ENCODE results near the gene NUP214. TPM values are rescaled to one million over a fixed set of nuclear protein-coding genes. Genes with fewer than 3 reads are reported as not detected.

Gene NUP214
- total RNA-seq, 1 donor from 2014 or later: 56.5 TPM

- Mint-ChIP-seq H3K27me3 (ENCODE audit: unreplicated experiment) (peaks cover 2% of the 10 kb centered on the region), H3K4me3 (ENCODE audit: unreplicated experiment) (no peak overlapping the region), H3K4me1 (ENCODE audit: low read depth, unreplicated experiment) (peaks cover 2% of the 10 kb centered on the region), H3K9me3 (ENCODE audit: unreplicated experiment) (peaks cover 4% of the 10 kb centered on the region), H3K27ac (ENCODE audit: unreplicated experiment) (no peak overlapping the region), H3K36me3 (ENCODE audit: unreplicated experiment) (no peaks in the 10 kb centered on the region)
- DNase-seq: no peak
- TF ChIP-seq CTCF (IDR thresholded peaks at IDR 0.05; ENCODE audit: partially characterized antibody, unreplicated experiment): no peak
Measured at GRCh38 chr9:131103535-131103934, 21.9 kb upstream of the NUP214 start.

- H3K27ac Mint-ChIP-seq (ENCODE audit: unreplicated experiment): no peak overlapping the region
- no peaks in the 10 kb centered on the region for H3K36me3 Mint-ChIP-seq (ENCODE audit: unreplicated experiment)
- H3K27me3 Mint-ChIP-seq (ENCODE audit: unreplicated experiment): peaks cover 2% of the 10 kb centered on the region
- H3K4me1 Mint-ChIP-seq (ENCODE audit: low read depth, unreplicated experiment): peaks cover under 1% of the 10 kb centered on the region
- H3K9me3 Mint-ChIP-seq (ENCODE audit: unreplicated experiment): peaks cover 4% of the 10 kb centered on the region
- DNase-seq: no peak
- no peak overlapping the region for H3K4me3 Mint-ChIP-seq (ENCODE audit: unreplicated experiment)
- TF ChIP-seq CTCF (IDR thresholded peaks at IDR 0.05; ENCODE audit: partially characterized antibody, unreplicated experiment): no peak
Measured at GRCh38 chr9:131104016-131104740, 21.2 kb upstream of the NUP214 start.

GRCh38 chr9:131105952-131106351 lies 19.4 kb upstream of the NUP214 start:
- H3K4me1 Mint-ChIP-seq (ENCODE audit: low read depth, unreplicated experiment): no peaks in the 10 kb centered on the region
- peaks cover 2% of the 10 kb centered on the region for H3K27me3 Mint-ChIP-seq (ENCODE audit: unreplicated experiment)
- H3K36me3 Mint-ChIP-seq (ENCODE audit: unreplicated experiment): no peaks in the 10 kb centered on the region
- no peak overlapping the region for H3K27ac Mint-ChIP-seq (ENCODE audit: unreplicated experiment)
- DNase-seq: no peak
- peaks cover 4% of the 10 kb centered on the region for H3K9me3 Mint-ChIP-seq (ENCODE audit: unreplicated experiment)
- H3K4me3 Mint-ChIP-seq (ENCODE audit: unreplicated experiment): no peak overlapping the region
- TF ChIP-seq CTCF (IDR thresholded peaks at IDR 0.05; ENCODE audit: partially characterized antibody, unreplicated experiment): no peak

GRCh38 chr9:131107760-131108159 lies 17.6 kb upstream of the NUP214 start:
- no peak for DNase-seq
- Mint-ChIP-seq H3K27ac (ENCODE audit: unreplicated experiment) (no peak overlapping the region), H3K9me3 (ENCODE audit: unreplicated experiment) (peaks cover 4% of the 10 kb centered on the region), H3K27me3 (ENCODE audit: unreplicated experiment) (peaks cover 3% of the 10 kb centered on the region), H3K36me3 (ENCODE audit: unreplicated experiment) (no peaks in the 10 kb centered on the region), H3K4me3 (ENCODE audit: unreplicated experiment) (no peak overlapping the region), H3K4me1 (ENCODE audit: low read depth, unreplicated experiment) (no peaks in the 10 kb centered on the region)
- no peak for TF ChIP-seq CTCF (IDR thresholded peaks at IDR 0.05; ENCODE audit: partially characterized antibody, unreplicated experiment)

- no peak for DNase-seq
- no peak for TF ChIP-seq CTCF (IDR thresholded peaks at IDR 0.05; ENCODE audit: partially characterized antibody, unreplicated experiment)
- Mint-ChIP-seq H3K4me3 (ENCODE audit: unreplicated experiment) (no peak overlapping the region), H3K27ac (ENCODE audit: unreplicated experiment) (no peak overlapping the region), H3K9me3 (ENCODE audit: unreplicated experiment) (no peaks in the 10 kb centered on the region), H3K36me3 (ENCODE audit: unreplicated experiment) (no peaks in the 10 kb centered on the region), H3K4me1 (ENCODE audit: low read depth, unreplicated experiment) (no peaks in the 10 kb centered on the region), H3K27me3 (ENCODE audit: unreplicated experiment) (peaks cover 4% of the 10 kb centered on the region)
Measured at GRCh38 chr9:131111186-131111853, 14.1 kb upstream of the NUP214 start.

All from glutamatergic neuron (in vitro differentiated cells).